Measurements from ENCODE around the gene OR56A3. TPM values are rescaled to one million over a fixed set of nuclear protein-coding genes. Genes with fewer than 3 reads are reported as not detected.

The OR56A3 gene
- not detected in 2 replicates for total RNA-seq

DNA sequence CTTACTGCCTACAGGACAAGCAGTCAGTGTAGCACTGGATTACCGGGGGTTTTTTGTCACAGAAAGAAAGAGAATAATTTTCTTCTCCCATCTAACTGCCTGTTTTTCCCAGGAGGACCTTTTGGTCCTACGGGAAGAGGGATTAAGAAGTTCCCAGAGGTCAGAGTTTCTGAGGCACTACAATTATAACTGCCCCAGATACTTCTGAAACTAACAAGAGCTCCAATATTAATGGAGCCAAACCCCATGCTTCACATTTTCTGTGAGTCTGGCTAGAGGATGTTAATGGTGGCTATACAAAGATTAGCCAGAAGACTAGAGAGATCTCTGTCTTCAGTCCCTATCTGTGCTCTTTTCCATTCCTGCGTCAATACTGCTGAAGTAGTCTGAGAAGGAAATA is at the start of gene OR56A3:
TSS of gene OR56A3 (plus strand) at position 301 of the 400 bp plus-strand sequence. CDS start 5,096 bp downstream, outside the sequence.
- H3K4me1 Mint-ChIP-seq (ENCODE audit: low read depth), result no peaks in the 10 kb centered on the region
- no peak for DNase-seq (ENCODE audit: low spot score)
- intact Hi-C loops (cut with micrococcal nuclease), result no loop called here
- no peak within 1 kb of the TSS for H3K4me3 Mint-ChIP-seq (ENCODE audit: low read depth)
- no peaks in the 10 kb centered on the region for H3K36me3 Mint-ChIP-seq (ENCODE audit: low read depth)
- H3K27me3 Mint-ChIP-seq (ENCODE audit: low read depth), result peaks cover 1% of the 10 kb centered on the region
- no peak within 1 kb of the TSS for H3K27ac Mint-ChIP-seq
- peaks cover 6% of the 10 kb centered on the region for H3K9me3 Mint-ChIP-seq

DNA sequence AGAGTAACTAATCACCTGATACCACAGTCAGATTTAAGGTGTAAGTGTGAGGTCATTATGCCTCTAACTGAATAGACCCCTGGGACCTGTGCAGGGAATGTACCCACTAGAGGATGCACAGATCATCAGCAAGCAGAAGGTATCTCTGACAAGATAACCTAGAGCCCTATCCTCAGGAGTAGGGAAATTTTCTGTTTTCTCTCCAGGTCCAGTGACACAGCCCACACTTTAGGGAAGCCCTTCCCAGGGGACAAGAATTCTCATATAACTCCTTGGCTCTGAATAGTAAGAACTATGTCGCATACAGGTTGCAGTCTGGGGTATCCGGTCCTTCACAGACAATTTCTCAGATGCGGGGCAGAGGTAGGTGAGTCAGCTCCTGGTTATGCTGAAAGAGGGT is 49.1 kb upstream of the OR56A3 start, which contains the start of gene OR52E5:
TSS of gene OR52E5 (plus strand) at position 301 of the 400 bp plus-strand sequence. CDS start 7,569 bp downstream, outside the sequence.
- DNase-seq (ENCODE audit: low spot score), result no peak
- Mint-ChIP-seq H3K27ac (no peak within 1 kb of the TSS), H3K27me3 (ENCODE audit: low read depth) (peaks cover 2% of the 10 kb centered on the region), H3K36me3 (ENCODE audit: low read depth) (no peaks in the 10 kb centered on the region), H3K9me3 (no peaks in the 10 kb centered on the region), H3K4me3 (ENCODE audit: low read depth) (no peak within 1 kb of the TSS), H3K4me1 (ENCODE audit: low read depth) (no peaks in the 10 kb centered on the region)
- intact Hi-C loops (cut with micrococcal nuclease), result no loop called here

GRCh38 chr11:5899534-5899933 is 42.5 kb upstream of the OR56A3 start:
- H3K36me3 Mint-ChIP-seq (ENCODE audit: low read depth), result no peaks in the 10 kb centered on the region

GRCh38 chr11:5910540-5910939 is 31.5 kb upstream of the OR56A3 start:
- DNase-seq (ENCODE audit: low spot score), result no peak
- Mint-ChIP-seq H3K9me3 (no peaks in the 10 kb centered on the region), H3K36me3 (ENCODE audit: low read depth) (no peaks in the 10 kb centered on the region), H3K27ac (no peak overlapping the region), H3K4me3 (ENCODE audit: low read depth) (no peak overlapping the region), H3K4me1 (ENCODE audit: low read depth) (no peaks in the 10 kb centered on the region), H3K27me3 (ENCODE audit: low read depth) (no peaks in the 10 kb centered on the region)
- intact Hi-C loops (cut with micrococcal nuclease), result no loop called here

More at GRCh38 chr11:5899534-5899933, 42.5 kb upstream of the OR56A3 start:
- H3K27ac Mint-ChIP-seq, result no peak overlapping the region
- H3K27me3 Mint-ChIP-seq (ENCODE audit: low read depth), result no peaks in the 10 kb centered on the region
- intact Hi-C loops (cut with micrococcal nuclease), result no loop called here
- no peak overlapping the region for H3K4me3 Mint-ChIP-seq (ENCODE audit: low read depth)
- H3K9me3 Mint-ChIP-seq, result no peaks in the 10 kb centered on the region
- no peak for DNase-seq (ENCODE audit: low spot score)
- H3K4me1 Mint-ChIP-seq (ENCODE audit: low read depth), result no peaks in the 10 kb centered on the region

GRCh38 chr11:5922749-5923426 is 19.2 kb upstream of the OR56A3 start:
- H3K4me1 Mint-ChIP-seq (ENCODE audit: low read depth), result no peaks in the 10 kb centered on the region
- H3K4me3 Mint-ChIP-seq (ENCODE audit: low read depth), result no peak overlapping the region
- no peak for DNase-seq (ENCODE audit: low spot score)
- no peaks in the 10 kb centered on the region for H3K9me3 Mint-ChIP-seq
- H3K27me3 Mint-ChIP-seq (ENCODE audit: low read depth), result no peaks in the 10 kb centered on the region
- H3K27ac Mint-ChIP-seq, result no peak overlapping the region
- no peaks in the 10 kb centered on the region for H3K36me3 Mint-ChIP-seq (ENCODE audit: low read depth)
- intact Hi-C loops (cut with micrococcal nuclease), result no loop called here

- no peaks in the 10 kb centered on the region for H3K4me1 Mint-ChIP-seq (ENCODE audit: low read depth)
- H3K9me3 Mint-ChIP-seq, result peaks cover 3% of the 10 kb centered on the region
- DNase-seq (ENCODE audit: low spot score), result no peak
- intact Hi-C loops (cut with micrococcal nuclease), result no loop called here
- H3K27me3 Mint-ChIP-seq (ENCODE audit: low read depth), result no peaks in the 10 kb centered on the region
- no peak overlapping the region for H3K27ac Mint-ChIP-seq
- no peaks in the 10 kb centered on the region for H3K36me3 Mint-ChIP-seq (ENCODE audit: low read depth)
- H3K4me3 Mint-ChIP-seq (ENCODE audit: low read depth), result no peak overlapping the region
Observed at GRCh38 chr11:5923427-5923776, 18.6 kb upstream of the OR56A3 start.

DNA sequence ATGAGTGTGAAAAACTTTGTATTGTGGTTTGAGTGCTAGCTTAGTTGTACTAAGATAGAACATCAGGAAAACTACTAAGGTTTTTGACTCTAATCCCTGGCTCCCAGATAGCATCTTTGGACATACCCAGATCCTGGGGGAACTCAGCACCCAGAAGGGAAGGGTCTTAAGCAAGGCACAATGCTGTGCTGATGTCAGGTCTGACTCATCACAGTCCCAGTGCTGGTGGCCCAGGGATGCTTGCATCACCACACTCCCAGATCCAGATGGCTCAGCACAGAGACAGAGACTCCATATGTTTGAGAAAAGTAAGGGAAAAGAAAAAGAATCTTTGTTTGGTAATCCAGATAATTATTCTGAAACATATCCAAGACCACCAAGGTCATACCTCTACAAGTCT is 18.3 kb upstream of the OR56A3 start:
- peaks cover 7% of the 10 kb centered on the region for H3K9me3 Mint-ChIP-seq
- no peak overlapping the region for H3K27ac Mint-ChIP-seq
- no peaks in the 10 kb centered on the region for H3K27me3 Mint-ChIP-seq (ENCODE audit: low read depth)
- no peak for DNase-seq (ENCODE audit: low spot score)
- intact Hi-C loops (cut with micrococcal nuclease), result no loop called here
- H3K36me3 Mint-ChIP-seq (ENCODE audit: low read depth), result no peaks in the 10 kb centered on the region
- H3K4me1 Mint-ChIP-seq (ENCODE audit: low read depth), result no peaks in the 10 kb centered on the region
- H3K4me3 Mint-ChIP-seq (ENCODE audit: low read depth), result no peak overlapping the region

DNA sequence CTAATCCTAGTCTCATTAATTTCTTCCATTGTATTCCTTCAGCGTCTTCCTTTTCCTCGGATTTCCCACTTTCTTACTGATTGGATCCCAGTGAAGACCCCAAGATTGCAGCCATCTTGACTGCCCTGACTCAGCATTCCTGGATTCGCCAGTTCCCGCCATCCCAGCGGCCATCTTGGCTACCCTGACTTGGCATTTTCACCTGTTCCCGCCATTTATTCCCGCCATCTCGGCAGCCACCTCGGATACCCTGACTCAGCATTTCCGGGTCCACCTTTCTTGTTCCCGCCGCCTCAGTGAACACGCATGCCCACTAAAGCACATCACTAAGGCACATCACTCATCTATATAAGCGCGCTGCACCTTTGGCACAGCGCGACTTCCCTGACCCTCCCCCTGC is 13.8 kb upstream of the OR56A3 start:
- Mint-ChIP-seq H3K9me3 (peaks cover 37% of the 10 kb centered on the region), H3K4me3 (ENCODE audit: low read depth) (no peak overlapping the region), H3K36me3 (ENCODE audit: low read depth) (no peaks in the 10 kb centered on the region), H3K27ac (no peak overlapping the region), H3K4me1 (ENCODE audit: low read depth) (no peaks in the 10 kb centered on the region), H3K27me3 (ENCODE audit: low read depth) (no peaks in the 10 kb centered on the region)
- intact Hi-C loops (cut with micrococcal nuclease), result no loop called here
- DNase-seq (ENCODE audit: low spot score), result no peak

- no peak for DNase-seq (ENCODE audit: low spot score)
- Mint-ChIP-seq H3K4me1 (ENCODE audit: low read depth) (no peaks in the 10 kb centered on the region), H3K9me3 (peaks cover 37% of the 10 kb centered on the region), H3K27ac (no peak overlapping the region), H3K36me3 (ENCODE audit: low read depth) (no peaks in the 10 kb centered on the region), H3K4me3 (ENCODE audit: low read depth) (no peak overlapping the region), H3K27me3 (ENCODE audit: low read depth) (no peaks in the 10 kb centered on the region)
- intact Hi-C loops (cut with micrococcal nuclease), result no loop called here
Observed at GRCh38 chr11:5928811-5929210, 13.2 kb upstream of the OR56A3 start.

DNA sequence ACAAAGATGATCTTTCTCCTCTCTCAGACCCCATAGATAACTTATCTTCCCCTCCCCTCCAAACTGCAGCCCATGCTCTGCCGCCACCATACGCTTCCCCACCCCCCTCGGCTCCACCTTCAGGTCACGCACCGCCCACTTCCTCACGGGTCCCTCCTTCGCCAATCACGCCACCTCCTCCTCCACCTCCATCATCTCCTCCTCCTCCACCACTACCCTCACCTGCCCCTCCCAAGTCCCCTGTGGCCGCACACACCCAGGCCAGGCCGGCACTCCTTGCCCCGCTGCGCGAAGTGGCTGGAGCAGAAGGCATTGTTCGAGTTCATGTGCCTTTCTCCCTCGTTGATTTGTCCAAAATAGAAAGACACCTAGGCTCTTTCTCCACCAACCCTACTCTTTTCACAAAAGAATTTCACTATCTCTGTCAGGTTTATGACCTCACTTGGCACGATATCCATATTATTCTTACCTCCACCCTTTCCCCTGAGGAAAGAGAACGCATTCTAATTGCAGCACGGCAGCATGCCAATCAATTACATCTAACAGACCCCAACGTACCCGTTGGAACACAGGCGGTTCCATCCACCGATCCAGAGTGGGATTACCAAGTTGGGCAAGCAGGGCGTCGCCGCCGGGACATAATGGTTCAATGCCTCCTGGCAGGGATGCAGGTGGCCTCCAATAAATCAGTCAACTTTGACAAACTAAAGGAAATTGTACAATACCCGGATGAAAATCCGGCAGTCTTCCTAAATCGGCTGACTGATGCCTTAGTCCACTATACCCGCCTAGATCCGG is 12.3 kb upstream of the OR56A3 start:
- Mint-ChIP-seq H3K36me3 (ENCODE audit: low read depth) (no peaks in the 10 kb centered on the region), H3K4me1 (ENCODE audit: low read depth) (no peaks in the 10 kb centered on the region), H3K27ac (no peak overlapping the region), H3K4me3 (ENCODE audit: low read depth) (no peak overlapping the region), H3K27me3 (ENCODE audit: low read depth) (no peaks in the 10 kb centered on the region), H3K9me3 (peaks cover 37% of the 10 kb centered on the region)
- DNase-seq (ENCODE audit: low spot score), result no peak
- intact Hi-C loops (cut with micrococcal nuclease), result no loop called here

- no peak overlapping the region for H3K4me3 Mint-ChIP-seq (ENCODE audit: low read depth)
- no peaks in the 10 kb centered on the region for H3K36me3 Mint-ChIP-seq (ENCODE audit: low read depth)
- no peak overlapping the region for H3K27ac Mint-ChIP-seq
- DNase-seq (ENCODE audit: low spot score), result no peak
- H3K4me1 Mint-ChIP-seq (ENCODE audit: low read depth), result no peaks in the 10 kb centered on the region
- intact Hi-C loops (cut with micrococcal nuclease), result no loop called here
- no peaks in the 10 kb centered on the region for H3K27me3 Mint-ChIP-seq (ENCODE audit: low read depth)
- peaks cover 37% of the 10 kb centered on the region for H3K9me3 Mint-ChIP-seq
Observed at GRCh38 chr11:5930614-5931013, 11.4 kb upstream of the OR56A3 start.

DNA sequence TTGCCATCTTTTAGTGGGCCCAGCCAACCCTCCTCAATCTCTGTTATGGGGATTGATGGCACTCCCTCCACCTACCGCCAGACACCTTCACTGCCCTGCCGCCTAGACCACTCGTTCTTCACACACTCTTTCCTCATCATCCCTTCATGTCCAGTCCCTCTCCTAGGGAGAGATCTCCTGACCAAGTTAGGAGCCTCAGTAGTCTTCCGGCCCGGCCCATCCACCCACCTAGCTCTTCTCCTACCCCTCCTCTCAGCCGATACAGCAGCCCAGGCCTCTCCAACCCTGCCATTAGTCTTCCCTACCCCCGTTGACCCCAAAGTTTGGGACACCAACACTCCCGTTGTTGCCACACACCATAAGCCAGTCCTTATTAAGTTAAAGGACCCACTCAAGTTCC is 11.0 kb upstream of the OR56A3 start:
- no peaks in the 10 kb centered on the region for H3K36me3 Mint-ChIP-seq (ENCODE audit: low read depth)
- H3K4me3 Mint-ChIP-seq (ENCODE audit: low read depth), result no peak overlapping the region

GRCh38 chr11:5932671-5933070 is 9.4 kb upstream of the OR56A3 start:
- no peak for DNase-seq (ENCODE audit: low spot score)
- H3K4me3 Mint-ChIP-seq (ENCODE audit: low read depth), result no peak overlapping the region
- no peaks in the 10 kb centered on the region for H3K4me1 Mint-ChIP-seq (ENCODE audit: low read depth)
- H3K36me3 Mint-ChIP-seq (ENCODE audit: low read depth), result no peaks in the 10 kb centered on the region
- no peak overlapping the region for H3K27ac Mint-ChIP-seq
- H3K27me3 Mint-ChIP-seq (ENCODE audit: low read depth), result no peaks in the 10 kb centered on the region
- H3K9me3 Mint-ChIP-seq, result peaks cover 38% of the 10 kb centered on the region
- intact Hi-C loops (cut with micrococcal nuclease), result no loop called here

More for the DNA sequence above, 11.0 kb upstream of the OR56A3 start:
- Mint-ChIP-seq H3K27ac (no peak overlapping the region), H3K9me3 (peaks cover 37% of the 10 kb centered on the region), H3K4me1 (ENCODE audit: low read depth) (no peaks in the 10 kb centered on the region), H3K27me3 (ENCODE audit: low read depth) (no peaks in the 10 kb centered on the region)
- intact Hi-C loops (cut with micrococcal nuclease), result no loop called here
- DNase-seq (ENCODE audit: low spot score), result no peak
